ENCODE measurements around the gene SH2D7. TPM values are rescaled to one million over a fixed set of nuclear protein-coding genes. Genes with fewer than 3 reads are reported as not detected.

Gene SH2D7
- total and polyA plus RNA-seq, 2 experiments from 2014 or later = 0.31 TPM; not detected in 1

GRCh38 chr15:78079298-78080087 lies 12.9 kb upstream of the SH2D7 start:
- Histone ChIP-seq H3K79me2 (replicated peaks; ENCODE audit: insufficient read depth) (peaks cover 12% of the 10 kb centered on the region), H3F3A (replicated peaks; ENCODE audit: low read depth) (0 out of 2 replicates have a peak, but pooled peaks cover 5% of the 10 kb centered on the region), H3K4me1 (ENCODE audit: insufficient read depth) (peaks cover 17% of the 10 kb centered on the region), H3K4me3 (no peak overlapping the region), H3K27ac (ENCODE audit: low read depth) (no peak overlapping the region), H3K36me3 (ENCODE audit: insufficient read depth) (no peaks in the 10 kb centered on the region), H3K9me2 (ENCODE audit: insufficient read depth) (no peaks in the 10 kb centered on the region), H3K4me2 (no peak overlapping the region), H4K20me1 (replicated peaks; ENCODE audit: insufficient read depth) (0 out of 2 replicates have a peak, but pooled peaks cover 7% of the 10 kb centered on the region), H3K27me3 (ENCODE audit: insufficient read depth) (0 out of 2 replicates have a peak, but pooled peaks cover 5% of the 10 kb centered on the region), H2AFZ (no peak overlapping the region)
- H3K27ac Mint-ChIP-seq = no peak overlapping the region
- no peak overlapping the region for H3K4me3 Mint-ChIP-seq
- H3K9me3 Mint-ChIP-seq = no peaks in the 10 kb centered on the region
- H3K4me1 Mint-ChIP-seq = peaks cover 9% of the 10 kb centered on the region
- peaks cover 8% of the 10 kb centered on the region for H3K27me3 Mint-ChIP-seq (ENCODE audit: insufficient read depth, low read depth, poor library complexity)
- no peak for ATAC-seq
- DNase-seq (ENCODE audit: low spot score) = no peak
- no peak for TF ChIP-seq EZH2 (IDR thresholded peaks at IDR 0.05; ENCODE audit: low read depth, unreplicated experiment)
- TF ChIP-seq EZH2phosphoT487 (IDR thresholded peaks at IDR 0.05; ENCODE audit: unreplicated experiment) = no peak
- no peak for TF ChIP-seq ZNF462 (CRISPR knock-in tag; IDR thresholded peaks at IDR 0.05)
- TF ChIP-seq NANOG (IDR thresholded peaks at IDR 0.05; ENCODE audit: borderline replicate concordance) = no peak
- TF ChIP-seq, protein P1, sequence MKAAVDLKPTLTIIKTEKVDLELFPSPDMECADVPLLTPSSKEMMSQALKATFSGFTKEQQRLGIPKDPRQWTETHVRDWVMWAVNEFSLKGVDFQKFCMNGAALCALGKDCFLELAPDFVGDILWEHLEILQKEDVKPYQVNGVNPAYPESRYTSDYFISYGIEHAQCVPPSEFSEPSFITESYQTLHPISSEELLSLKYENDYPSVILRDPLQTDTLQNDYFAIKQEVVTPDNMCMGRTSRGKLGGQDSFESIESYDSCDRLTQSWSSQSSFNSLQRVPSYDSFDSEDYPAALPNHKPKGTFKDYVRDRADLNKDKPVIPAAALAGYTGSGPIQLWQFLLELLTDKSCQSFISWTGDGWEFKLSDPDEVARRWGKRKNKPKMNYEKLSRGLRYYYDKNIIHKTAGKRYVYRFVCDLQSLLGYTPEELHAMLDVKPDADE (IDR thresholded peaks at IDR 0.05) = no peak
- TF ChIP-seq JUNB (IDR thresholded peaks at IDR 0.05; ENCODE audit: unreplicated experiment) = no peak
- no peak for TF ChIP-seq CREB1 (CRISPR knock-in tag; IDR thresholded peaks at IDR 0.05; ENCODE audit: low read depth)
- TF ChIP-seq, protein P2, sequence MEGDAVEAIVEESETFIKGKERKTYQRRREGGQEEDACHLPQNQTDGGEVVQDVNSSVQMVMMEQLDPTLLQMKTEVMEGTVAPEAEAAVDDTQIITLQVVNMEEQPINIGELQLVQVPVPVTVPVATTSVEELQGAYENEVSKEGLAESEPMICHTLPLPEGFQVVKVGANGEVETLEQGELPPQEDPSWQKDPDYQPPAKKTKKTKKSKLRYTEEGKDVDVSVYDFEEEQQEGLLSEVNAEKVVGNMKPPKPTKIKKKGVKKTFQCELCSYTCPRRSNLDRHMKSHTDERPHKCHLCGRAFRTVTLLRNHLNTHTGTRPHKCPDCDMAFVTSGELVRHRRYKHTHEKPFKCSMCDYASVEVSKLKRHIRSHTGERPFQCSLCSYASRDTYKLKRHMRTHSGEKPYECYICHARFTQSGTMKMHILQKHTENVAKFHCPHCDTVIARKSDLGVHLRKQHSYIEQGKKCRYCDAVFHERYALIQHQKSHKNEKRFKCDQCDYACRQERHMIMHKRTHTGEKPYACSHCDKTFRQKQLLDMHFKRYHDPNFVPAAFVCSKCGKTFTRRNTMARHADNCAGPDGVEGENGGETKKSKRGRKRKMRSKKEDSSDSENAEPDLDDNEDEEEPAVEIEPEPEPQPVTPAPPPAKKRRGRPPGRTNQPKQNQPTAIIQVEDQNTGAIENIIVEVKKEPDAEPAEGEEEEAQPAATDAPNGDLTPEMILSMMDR (conservative IDR thresholded peaks at IDR 0.05; ENCODE audit: low read depth in 2 of 2) = no peak
- no peak for TF ChIP-seq STAT1 (IDR thresholded peaks at IDR 0.05; ENCODE audit: unreplicated experiment)
- TF ChIP-seq, protein P3, sequence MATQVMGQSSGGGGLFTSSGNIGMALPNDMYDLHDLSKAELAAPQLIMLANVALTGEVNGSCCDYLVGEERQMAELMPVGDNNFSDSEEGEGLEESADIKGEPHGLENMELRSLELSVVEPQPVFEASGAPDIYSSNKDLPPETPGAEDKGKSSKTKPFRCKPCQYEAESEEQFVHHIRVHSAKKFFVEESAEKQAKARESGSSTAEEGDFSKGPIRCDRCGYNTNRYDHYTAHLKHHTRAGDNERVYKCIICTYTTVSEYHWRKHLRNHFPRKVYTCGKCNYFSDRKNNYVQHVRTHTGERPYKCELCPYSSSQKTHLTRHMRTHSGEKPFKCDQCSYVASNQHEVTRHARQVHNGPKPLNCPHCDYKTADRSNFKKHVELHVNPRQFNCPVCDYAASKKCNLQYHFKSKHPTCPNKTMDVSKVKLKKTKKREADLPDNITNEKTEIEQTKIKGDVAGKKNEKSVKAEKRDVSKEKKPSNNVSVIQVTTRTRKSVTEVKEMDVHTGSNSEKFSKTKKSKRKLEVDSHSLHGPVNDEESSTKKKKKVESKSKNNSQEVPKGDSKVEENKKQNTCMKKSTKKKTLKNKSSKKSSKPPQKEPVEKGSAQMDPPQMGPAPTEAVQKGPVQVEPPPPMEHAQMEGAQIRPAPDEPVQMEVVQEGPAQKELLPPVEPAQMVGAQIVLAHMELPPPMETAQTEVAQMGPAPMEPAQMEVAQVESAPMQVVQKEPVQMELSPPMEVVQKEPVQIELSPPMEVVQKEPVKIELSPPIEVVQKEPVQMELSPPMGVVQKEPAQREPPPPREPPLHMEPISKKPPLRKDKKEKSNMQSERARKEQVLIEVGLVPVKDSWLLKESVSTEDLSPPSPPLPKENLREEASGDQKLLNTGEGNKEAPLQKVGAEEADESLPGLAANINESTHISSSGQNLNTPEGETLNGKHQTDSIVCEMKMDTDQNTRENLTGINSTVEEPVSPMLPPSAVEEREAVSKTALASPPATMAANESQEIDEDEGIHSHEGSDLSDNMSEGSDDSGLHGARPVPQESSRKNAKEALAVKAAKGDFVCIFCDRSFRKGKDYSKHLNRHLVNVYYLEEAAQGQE (IDR thresholded peaks at IDR 0.05; ENCODE audit: unreplicated experiment) = no peak
- no peak for TF ChIP-seq POLR2AphosphoS5 (IDR thresholded peaks at IDR 0.05; ENCODE audit: low read depth)
- no peak for TF ChIP-seq ZNF114 (CRISPR knock-in tag; IDR thresholded peaks at IDR 0.05)
- TF ChIP-seq ZNF331 (CRISPR knock-in tag; IDR thresholded peaks at IDR 0.05; ENCODE audit: low read depth) = no peak
- no peaks in the 10 kb centered on the region for H3K36me3 Mint-ChIP-seq (ENCODE audit: low read depth)
